Measurements from ENCODE around the gene ZDHHC13.

Gene ZDHHC13

DNA sequence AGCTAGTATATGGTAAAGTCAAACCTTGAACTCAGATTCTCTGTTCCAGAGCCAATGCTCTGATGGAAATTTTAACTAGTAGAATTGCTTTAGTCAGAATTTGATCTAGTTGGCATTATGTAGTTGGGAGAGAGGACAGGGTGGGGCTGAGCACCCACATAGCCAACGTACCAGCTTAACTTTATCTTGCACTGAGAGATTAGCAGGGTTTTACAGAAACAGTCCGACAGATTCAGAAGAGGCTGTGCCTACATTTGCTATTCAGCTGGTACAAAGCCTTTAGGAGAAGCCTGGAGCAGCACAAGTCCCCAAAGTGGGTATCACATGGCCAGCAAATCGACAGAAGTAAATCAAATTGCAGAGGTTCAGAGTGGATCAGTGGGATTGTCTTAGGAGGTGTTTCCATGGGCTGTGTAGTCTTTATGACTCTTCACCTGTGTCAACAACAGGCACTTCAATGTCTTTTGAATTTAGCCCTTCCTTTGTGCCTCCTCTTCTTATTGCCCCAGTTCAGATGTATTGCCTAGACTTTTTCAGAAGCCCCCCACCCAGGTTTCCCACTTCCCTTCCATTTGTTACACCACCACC lies 92.1 kb downstream of the ZDHHC13 start:
- no peak for DNase-seq (ENCODE audit: low spot score)

GRCh38 chr11:19209617-19210370 lies 92.8 kb downstream of the ZDHHC13 start:
- DNase-seq (ENCODE audit: low spot score) = peak; percentile 43

DNA sequence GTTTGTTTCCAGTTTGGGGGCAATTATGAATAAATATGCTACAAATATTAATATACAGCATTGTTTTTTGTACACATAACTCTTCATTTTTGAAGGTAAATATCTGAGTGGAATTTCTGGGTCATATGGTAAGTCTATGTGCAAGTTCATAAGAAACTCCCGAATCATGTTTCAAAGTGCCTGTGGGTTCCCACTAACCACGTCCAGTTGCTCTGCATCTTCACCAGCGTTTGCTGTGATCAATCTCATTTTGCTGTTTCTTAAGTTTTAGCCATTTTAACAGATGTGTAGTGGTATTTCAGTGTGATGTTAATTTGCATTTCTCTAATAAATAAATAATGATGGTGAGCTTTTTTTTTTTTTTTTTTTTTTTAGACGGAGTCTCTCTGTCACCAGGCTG lies 99.1 kb downstream of the ZDHHC13 start:
- no peak for DNase-seq (ENCODE audit: low spot score)

- no peak for DNase-seq (ENCODE audit: low spot score)
Observed at GRCh38 chr11:19216709-19217374, 99.9 kb downstream of the ZDHHC13 start.

DNA sequence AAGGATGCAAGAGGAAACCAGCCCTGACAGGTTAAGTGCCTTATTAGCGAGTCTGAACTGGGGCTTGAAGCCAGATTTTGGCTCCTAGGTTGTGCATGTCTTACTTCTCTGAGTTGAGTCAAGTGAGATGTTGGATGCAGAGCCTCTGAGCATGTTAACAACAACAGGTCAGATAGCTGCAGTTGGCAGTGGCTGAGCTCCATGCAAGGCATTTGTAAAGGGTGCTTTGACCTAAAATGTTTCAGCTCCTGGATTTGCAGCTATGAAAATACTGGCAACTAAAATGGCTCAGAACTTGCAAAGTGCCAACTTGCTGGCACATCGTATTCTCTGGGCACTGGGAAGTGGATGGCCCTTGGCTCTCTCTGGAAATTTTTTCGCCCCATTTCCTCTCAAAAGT lies 101.2 kb downstream of the ZDHHC13 start:
- DNase-seq (ENCODE audit: low spot score) = no peak

- no peak for DNase-seq (ENCODE audit: low spot score)
Observed at GRCh38 chr11:19218786-19219460, 102.0 kb downstream of the ZDHHC13 start.

- DNase-seq (ENCODE audit: low spot score) = no peak
Observed at GRCh38 chr11:19220903-19221724, 104.1 kb downstream of the ZDHHC13 start.

DNA sequence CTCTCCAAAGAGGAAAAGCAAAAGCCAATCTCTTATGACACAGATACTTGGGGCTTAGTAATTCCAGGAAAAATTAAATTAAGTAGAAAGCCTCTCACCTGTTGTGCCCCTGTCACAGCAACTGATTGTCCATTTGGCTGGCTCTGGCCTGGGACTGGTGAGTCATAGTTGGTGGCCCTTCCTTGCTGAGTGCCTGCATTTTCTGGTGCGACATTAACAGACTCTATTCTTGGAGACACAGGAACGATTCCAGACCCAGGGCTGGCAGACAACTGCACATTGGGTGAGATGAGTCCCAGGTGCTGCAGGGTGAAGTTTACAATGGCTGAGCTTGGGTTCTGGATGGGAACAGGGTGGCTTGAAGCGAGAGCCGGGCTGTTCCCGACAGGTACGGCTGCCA lies 108.2 kb downstream of the ZDHHC13 start:
- no peak for DNase-seq (ENCODE audit: low spot score)

GRCh38 chr11:19225581-19225980 lies 108.6 kb downstream of the ZDHHC13 start:
- no peak for DNase-seq (ENCODE audit: low spot score)

All from GM03348 (cell line).